GM19395 (cell line): ENCODE data around the gene CDK19.

Source experiments
- ATAC-seq: cut with Tn5 transposase; IDR thresholded peaks from one replicate; pipeline ENCODE4 v1.9.1; 2021; ENCODE audit warnings: mild to moderate bottlenecking, moderate library complexity; ENCODE audit not compliant: unreplicated experiment

Gene CDK19

DNA sequence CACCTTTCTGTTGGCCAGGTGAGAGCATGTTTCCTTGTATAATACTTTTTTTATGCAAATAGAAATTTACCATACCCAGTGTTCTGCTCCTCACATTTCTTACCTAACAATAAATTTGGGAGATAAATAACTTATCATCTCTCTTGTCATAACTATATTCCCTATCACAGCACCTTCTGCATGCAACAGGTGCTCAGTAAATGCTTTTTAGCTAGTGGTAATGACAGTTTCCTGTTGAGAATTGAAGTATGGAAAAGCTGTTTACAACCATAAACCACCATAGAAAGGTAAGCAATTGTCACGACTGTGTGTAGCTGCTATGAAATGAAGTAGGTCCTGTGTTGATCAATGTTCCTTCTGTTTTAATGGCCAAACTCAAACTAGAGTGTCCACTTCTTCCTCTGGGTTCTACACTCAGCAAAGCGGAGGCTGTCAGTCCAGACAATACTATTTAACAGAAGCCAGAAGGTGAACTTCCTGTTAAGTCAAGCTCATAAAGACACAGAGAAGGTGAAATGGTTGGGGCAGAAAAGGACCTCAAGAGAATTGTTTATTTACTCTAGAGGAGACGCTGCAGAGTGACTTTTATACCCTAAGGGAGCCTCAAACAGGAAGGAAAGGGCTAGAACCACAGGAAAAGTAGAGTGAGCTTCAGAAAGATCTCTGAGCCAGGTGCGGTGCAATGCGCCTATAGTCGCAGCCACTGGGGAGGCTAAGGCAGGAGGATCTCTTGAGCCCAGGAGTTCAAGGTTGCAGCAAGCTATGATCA, 254.8 kb downstream of the CDK19 start:
- ATAC-seq, result no peak
